Measurements from ENCODE around the gene MRPL33. TPM values are rescaled to one million over a fixed set of nuclear protein-coding genes. Genes with fewer than 3 reads are reported as not detected.

MRPL33 gene
- total RNA-seq, 1 donor from 2014 or later: 63.3 TPM

- no peak for DNase-seq (ENCODE audit: low spot score, unreplicated experiment)
- H3K36me3 Mint-ChIP-seq (ENCODE audit: insufficient read depth): peaks cover 9% of the 10 kb centered on the region
- no peak overlapping the region for H3K27ac Mint-ChIP-seq
- peaks cover 9% of the 10 kb centered on the region for H3K4me1 Mint-ChIP-seq (ENCODE audit: low read depth)
- no peaks in the 10 kb centered on the region for H3K27me3 Mint-ChIP-seq
- H3K4me3 Mint-ChIP-seq (ENCODE audit: low read depth): no peak overlapping the region
- no peak for TF ChIP-seq CTCF (IDR thresholded peaks at IDR 0.05; ENCODE audit: unreplicated experiment)
- peaks cover 10% of the 10 kb centered on the region for H3K9me3 Mint-ChIP-seq (ENCODE audit: low read depth)
Observed at GRCh38 chr2:27828305-27828704, 56.8 kb downstream of the MRPL33 start.

Other genes with a start within 250 kb of the MRPL33 start
- 59.1 and 60.9 TPM in 2 replicates for gene ZNF512, start 188.7 kb upstream of the MRPL33 start, total RNA-seq
- gene CCDC121, start 142.7 kb upstream of the MRPL33 start, total RNA-seq: 5.6 and 5.7 TPM in 2 replicates
- 37.3 and 40.2 TPM in 2 replicates for gene GPN1, start 142.7 kb upstream of the MRPL33 start, total RNA-seq
- 47.6 and 48.1 TPM in 2 replicates for gene SUPT7L, start 108.1 kb upstream of the MRPL33 start, total RNA-seq
- 19.5 and 22.1 TPM in 2 replicates for gene SLC4A1AP, start 107.8 kb upstream of the MRPL33 start, total RNA-seq
- 5.0 and 5.4 TPM in 2 replicates for gene RBKS, start 118.7 kb downstream of the MRPL33 start, total RNA-seq
- 37.1 and 37.6 TPM in 2 replicates for gene BABAM2, start 119.0 kb downstream of the MRPL33 start, total RNA-seq